K562 (cell line): ENCODE data around the gene STIM1. TPM values are rescaled to one million over a fixed set of nuclear protein-coding genes. Genes with fewer than 3 reads are reported as not detected.

Experiments used
- ATF7 ChIP-seq: fragments of 450-650 bp; IDR thresholded peaks from 2 replicates; pipeline ENCODE4 v1.7.1; 2014; ENCODE audit warnings: mild to moderate bottlenecking, moderate library complexity
- BCL6 ChIP-seq: fragments of 250-450 bp; sonication (Bioruptor Pico); IDR thresholded peaks from 2 replicates; pipeline ENCODE4 v1.4.0; 2020
- CTBP1 ChIP-seq: fragments of 450-650 bp; IDR thresholded peaks from 2 replicates; pipeline ENCODE4 v1.6.1; 2016; ENCODE audit warnings: borderline replicate concordance
- FOXK2 ChIP-seq, 2 experiments: fragments of 450-650 bp; IDR thresholded peaks in 1 of 2; conservative IDR thresholded peaks in 1 of 2; 2 replicates each; pipeline ENCODE4 v1.6.1; 2016; ENCODE audit warnings: low read depth in 2 of 2, mild to moderate bottlenecking in 1 of 2
- GABPA ChIP-seq: fragments of 200-800 bp; sonication (Bioruptor generic); conservative IDR thresholded peaks from 2 replicates; pipeline ENCODE4 v1.6.1; 2016; ENCODE audit warnings: low read depth, missing genetic modification characterization, missing compliant biosample characterization
- NFRKB ChIP-seq: fragments of 450-650 bp; IDR thresholded peaks from 2 replicates; pipeline ENCODE4 v1.6.1; 2016; ENCODE audit warnings: low read depth
- NR2C2 ChIP-seq, 2 experiments: fragments of 200-800 bp in 1 of 2; sonication (Bioruptor generic) in 1 of 2; sonication (generic) in 1 of 2; formaldehyde crosslinking in 1 of 2; IDR thresholded peaks; 2 replicates each; pipeline versions ENCODE4 v1.6.1 to v1.8.0; 2016 to 2022; ENCODE audit warnings: mild to moderate bottlenecking in 1 of 2, missing compliant biosample characterization in 1 of 2, missing genetic modification characterization in 1 of 2, missing genetic modification reagents in 1 of 2
- PHF20 ChIP-seq: fragments of 450-650 bp; IDR thresholded peaks from 2 replicates; pipeline ENCODE4 v1.6.1; 2018; ENCODE audit not compliant: partially characterized antibody
- SNRNP70 ChIP-seq: fragments of 200-400 bp; formaldehyde crosslinking; optimal IDR thresholded peaks from 2 replicates; pipeline ENCODE3; 2017; ENCODE audit warnings: low read depth, low read length
- TCF3 ChIP-seq: sonication (generic); formaldehyde crosslinking; IDR thresholded peaks from 2 replicates; pipeline ENCODE4 v1.4.0; 2020; ENCODE audit warnings: mild to moderate bottlenecking, missing genetic modification reagents
- ZNF224 ChIP-seq: sonication (generic); formaldehyde crosslinking; IDR thresholded peaks from 2 replicates; pipeline ENCODE4 v1.8.0; 2022; ENCODE audit warnings: mild to moderate bottlenecking, missing genetic modification reagents
- polyA plus RNA-seq, 8 experiments: library from polyadenylated mRNA; depleted of rRNA in 4 of 8; stranded (reverse) in 5 of 8; unstranded in 3 of 8; fragments of >200 nt; fragmentation: Nextera tagmentation in 2 of 8; fragmentation: Illumina TruSeq in 1 of 8; extraction: Ambion mirVana in 2 of 8; extraction: Trizol in 1 of 8; gene quantifications; 2 replicates each; pipeline versions ENCODE4 v1.2.1 to v1.2.3, GENCODE V29; 2011 to 2014; ENCODE audit warnings: inconsistent platforms in 1 of 8, missing spikeins in 1 of 8
- total RNA-seq, 7 experiments: library from RNA; depleted of rRNA in 6 of 7; stranded (reverse); fragments of >200 nt in 6 of 7; fragmentation: Illumina TruSeq in 2 of 7; extraction: Trizol in 2 of 7; gene quantifications; 2 replicates each; pipeline versions ENCODE4 v1.2.1 to v1.2.3, GENCODE V29; 2011 to 2021; ENCODE audit warnings: low replicate concordance in 1 of 7
- TF ChIP-seq, protein P1 (sequence below): fragments of 150-350 bp; IDR thresholded peaks from 2 replicates; pipeline ENCODE4 v1.6.1; 2014; ENCODE audit warnings: low read depth, mild to moderate bottlenecking, low read length, borderline replicate concordance
- TF ChIP-seq, protein P2 (sequence below): fragments of 450-650 bp; conservative IDR thresholded peaks from 2 replicates; pipeline ENCODE4 v1.6.1; 2016; ENCODE audit warnings: missing genetic modification characterization, low read depth, mild to moderate bottlenecking, control low read depth, missing compliant biosample characterization
- TF ChIP-seq, protein P3 (sequence below): fragments of 450-650 bp; IDR thresholded peaks from 2 replicates; pipeline ENCODE4 v1.6.1; 2016; ENCODE audit warnings: low read depth

Gene STIM1
- total and polyA plus RNA-seq, 9 of the 15 experiments (the other 6 are each of a cell fraction or from before 2014, with no cell fraction given) = 7.7 to 50.5 (median 22.5) TPM

DNA sequence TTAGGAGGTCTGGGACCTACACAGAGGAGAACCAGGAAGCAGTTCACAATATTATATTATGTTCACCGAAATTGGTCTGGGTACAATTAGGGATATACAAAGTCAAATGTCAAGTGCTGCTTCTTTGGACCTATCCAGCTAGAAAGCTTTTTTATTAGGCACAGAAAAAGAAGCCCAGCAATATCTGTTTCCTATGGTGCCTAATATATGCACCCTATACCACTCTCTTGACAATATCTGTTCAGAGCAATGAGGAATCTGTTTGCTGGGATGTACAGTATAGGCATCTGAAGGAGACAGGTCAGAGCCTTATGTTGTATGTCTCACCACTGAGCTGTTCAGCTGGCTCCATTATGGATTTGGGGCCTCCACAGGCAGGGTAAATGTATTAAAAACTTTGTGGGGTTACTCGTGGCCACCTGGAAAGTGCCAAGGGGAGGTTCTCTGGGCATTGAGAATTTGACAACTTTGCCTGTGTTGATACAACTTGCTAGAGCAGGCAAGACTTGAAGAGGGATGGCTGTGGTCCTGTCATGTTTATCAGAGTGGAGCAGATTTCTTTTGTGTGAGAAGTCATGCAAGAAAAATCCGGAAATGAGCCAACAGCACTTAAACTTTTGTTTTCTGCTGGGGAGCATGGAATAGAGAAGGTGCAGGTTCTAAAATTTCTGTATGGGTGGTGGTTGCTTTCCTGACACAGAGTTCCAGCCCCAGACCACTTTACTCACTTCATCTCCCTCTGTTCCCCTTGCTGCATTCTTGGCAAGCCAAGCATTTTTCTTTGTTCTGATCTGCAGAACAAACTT is 10.1 kb downstream of the STIM1 start (continued):
- no peak for TF ChIP-seq PHF20
- TF ChIP-seq ATF7 = peak; percentile 59; the same call in 1 of the 2 replicates
- peak; percentile 20; the same call in 1 of the 2 replicates for TF ChIP-seq CTBP1
- TF ChIP-seq SNRNP70 = no peak
- TF ChIP-seq, protein P1, sequence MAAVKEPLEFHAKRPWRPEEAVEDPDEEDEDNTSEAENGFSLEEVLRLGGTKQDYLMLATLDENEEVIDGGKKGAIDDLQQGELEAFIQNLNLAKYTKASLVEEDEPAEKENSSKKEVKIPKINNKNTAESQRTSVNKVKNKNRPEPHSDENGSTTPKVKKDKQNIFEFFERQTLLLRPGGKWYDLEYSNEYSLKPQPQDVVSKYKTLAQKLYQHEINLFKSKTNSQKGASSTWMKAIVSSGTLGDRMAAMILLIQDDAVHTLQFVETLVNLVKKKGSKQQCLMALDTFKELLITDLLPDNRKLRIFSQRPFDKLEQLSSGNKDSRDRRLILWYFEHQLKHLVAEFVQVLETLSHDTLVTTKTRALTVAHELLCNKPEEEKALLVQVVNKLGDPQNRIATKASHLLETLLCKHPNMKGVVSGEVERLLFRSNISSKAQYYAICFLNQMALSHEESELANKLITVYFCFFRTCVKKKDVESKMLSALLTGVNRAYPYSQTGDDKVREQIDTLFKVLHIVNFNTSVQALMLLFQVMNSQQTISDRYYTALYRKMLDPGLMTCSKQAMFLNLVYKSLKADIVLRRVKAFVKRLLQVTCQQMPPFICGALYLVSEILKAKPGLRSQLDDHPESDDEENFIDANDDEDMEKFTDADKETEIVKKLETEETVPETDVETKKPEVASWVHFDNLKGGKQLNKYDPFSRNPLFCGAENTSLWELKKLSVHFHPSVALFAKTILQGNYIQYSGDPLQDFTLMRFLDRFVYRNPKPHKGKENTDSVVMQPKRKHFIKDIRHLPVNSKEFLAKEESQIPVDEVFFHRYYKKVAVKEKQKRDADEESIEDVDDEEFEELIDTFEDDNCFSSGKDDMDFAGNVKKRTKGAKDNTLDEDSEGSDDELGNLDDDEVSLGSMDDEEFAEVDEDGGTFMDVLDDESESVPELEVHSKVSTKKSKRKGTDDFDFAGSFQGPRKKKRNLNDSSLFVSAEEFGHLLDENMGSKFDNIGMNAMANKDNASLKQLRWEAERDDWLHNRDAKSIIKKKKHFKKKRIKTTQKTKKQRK = no peak
- peak; percentile 34 to 44; a peak in 3 of 4 replicates for TF ChIP-seq FOXK2 (conservative IDR thresholded peaks at IDR 0.05 in 1 of 2, IDR thresholded peaks at IDR 0.05 in 1 of 2; ENCODE audit: low read depth in 2 of 2)
- peak; percentile 42; the same call in 1 of the 2 replicates for TF ChIP-seq GABPA (tag)
- TF ChIP-seq, protein P2, sequence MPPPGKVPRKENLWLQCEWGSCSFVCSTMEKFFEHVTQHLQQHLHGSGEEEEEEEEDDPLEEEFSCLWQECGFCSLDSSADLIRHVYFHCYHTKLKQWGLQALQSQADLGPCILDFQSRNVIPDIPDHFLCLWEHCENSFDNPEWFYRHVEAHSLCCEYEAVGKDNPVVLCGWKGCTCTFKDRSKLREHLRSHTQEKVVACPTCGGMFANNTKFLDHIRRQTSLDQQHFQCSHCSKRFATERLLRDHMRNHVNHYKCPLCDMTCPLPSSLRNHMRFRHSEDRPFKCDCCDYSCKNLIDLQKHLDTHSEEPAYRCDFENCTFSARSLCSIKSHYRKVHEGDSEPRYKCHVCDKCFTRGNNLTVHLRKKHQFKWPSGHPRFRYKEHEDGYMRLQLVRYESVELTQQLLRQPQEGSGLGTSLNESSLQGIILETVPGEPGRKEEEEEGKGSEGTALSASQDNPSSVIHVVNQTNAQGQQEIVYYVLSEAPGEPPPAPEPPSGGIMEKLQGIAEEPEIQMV = peak; percentile 32; the same call in 1 of the 2 replicates
- no peak for TF ChIP-seq BCL6
- peak; percentile 83 for TF ChIP-seq TCF3 (CRISPR knock-in tag)
- TF ChIP-seq ZNF224 (CRISPR knock-in tag) = no peak
- TF ChIP-seq NFRKB = no peak
- TF ChIP-seq, protein P3, sequence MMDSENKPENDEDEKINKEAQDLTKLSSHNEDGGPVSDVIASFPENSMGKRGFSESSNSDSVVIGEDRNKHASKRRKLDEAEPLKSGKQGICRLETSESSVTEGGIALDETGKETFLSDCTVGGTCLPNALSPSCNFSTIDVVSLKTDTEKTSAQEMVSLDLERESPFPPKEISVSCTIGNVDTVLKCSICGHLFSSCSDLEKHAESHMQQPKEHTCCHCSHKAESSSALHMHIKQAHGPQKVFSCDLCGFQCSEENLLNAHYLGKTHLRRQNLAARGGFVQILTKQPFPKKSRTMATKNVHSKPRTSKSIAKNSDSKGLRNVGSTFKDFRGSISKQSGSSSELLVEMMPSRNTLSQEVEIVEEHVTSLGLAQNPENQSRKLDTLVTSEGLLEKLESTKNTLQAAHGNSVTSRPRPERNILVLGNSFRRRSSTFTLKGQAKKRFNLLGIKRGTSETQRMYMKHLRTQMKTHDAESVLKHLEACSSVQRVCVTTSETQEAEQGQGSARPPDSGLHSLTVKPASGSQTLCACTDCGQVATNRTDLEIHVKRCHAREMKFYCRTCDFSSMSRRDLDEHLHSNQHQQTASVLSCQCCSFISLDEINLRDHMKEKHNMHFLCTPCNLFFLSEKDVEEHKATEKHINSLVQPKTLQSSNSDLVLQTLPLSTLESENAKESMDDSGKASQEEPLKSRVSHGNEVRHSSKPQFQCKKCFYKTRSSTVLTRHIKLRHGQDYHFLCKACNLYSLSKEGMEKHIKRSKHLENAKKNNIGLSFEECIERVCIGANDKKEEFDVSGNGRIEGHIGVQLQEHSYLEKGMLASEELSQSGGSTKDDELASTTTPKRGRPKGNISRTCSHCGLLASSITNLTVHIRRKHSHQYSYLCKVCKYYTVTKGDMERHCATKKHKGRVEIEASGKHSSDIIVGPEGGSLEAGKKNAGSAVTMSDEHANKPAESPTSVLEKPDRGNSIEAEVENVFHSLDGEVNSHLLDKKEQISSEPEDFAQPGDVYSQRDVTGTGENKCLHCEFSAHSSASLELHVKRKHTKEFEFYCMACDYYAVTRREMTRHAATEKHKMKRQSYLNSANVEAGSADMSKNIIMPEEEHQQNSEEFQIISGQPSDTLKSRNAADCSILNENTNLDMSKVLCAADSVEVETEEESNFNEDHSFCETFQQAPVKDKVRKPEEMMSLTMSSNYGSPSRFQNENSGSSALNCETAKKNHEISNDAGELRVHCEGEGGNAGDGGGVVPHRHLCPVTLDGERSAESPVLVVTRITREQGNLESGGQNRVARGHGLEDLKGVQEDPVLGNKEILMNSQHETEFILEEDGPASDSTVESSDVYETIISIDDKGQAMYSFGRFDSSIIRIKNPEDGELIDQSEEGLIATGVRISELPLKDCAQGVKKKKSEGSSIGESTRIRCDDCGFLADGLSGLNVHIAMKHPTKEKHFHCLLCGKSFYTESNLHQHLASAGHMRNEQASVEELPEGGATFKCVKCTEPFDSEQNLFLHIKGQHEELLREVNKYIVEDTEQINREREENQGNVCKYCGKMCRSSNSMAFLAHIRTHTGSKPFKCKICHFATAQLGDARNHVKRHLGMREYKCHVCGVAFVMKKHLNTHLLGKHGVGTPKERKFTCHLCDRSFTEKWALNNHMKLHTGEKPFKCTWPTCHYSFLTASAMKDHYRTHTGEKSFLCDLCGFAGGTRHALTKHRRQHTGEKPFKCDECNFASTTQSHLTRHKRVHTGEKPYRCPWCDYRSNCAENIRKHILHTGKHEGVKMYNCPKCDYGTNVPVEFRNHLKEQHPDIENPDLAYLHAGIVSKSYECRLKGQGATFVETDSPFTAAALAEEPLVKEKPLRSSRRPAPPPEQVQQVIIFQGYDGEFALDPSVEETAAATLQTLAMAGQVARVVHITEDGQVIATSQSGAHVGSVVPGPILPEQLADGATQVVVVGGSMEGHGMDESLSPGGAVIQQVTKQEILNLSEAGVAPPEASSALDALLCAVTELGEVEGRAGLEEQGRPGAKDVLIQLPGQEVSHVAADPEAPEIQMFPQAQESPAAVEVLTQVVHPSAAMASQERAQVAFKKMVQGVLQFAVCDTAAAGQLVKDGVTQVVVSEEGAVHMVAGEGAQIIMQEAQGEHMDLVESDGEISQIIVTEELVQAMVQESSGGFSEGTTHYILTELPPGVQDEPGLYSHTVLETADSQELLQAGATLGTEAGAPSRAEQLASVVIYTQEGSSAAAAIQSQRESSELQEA = no peak
- no peak for TF ChIP-seq NR2C2 (CRISPR knock-in tag; IDR thresholded peaks at IDR 0.05)
- peak; percentile 57; the same call in 1 of the 2 replicates for TF ChIP-seq NR2C2 (tag; IDR thresholded peaks at IDR 0.05)
